Mesenchymal stem cell (in vitro differentiated cells and primary cell): Measurements from ENCODE around the gene RGMA.

Experiments used
- DNase-seq: peaks from one replicate; pipeline ENCODE4 v3.0.0-alpha.2; 2013
- H2AFZ ChIP-seq: one replicate; pipeline ENCODE4 v1.6.1; 2013; ENCODE audit warnings: low read depth, mild to moderate bottlenecking, control low read depth, inconsistent platforms, low read length, moderate library complexity
- H2AK5ac ChIP-seq: 2 replicates; pipeline ENCODE4 v1.6.1; 2013; ENCODE audit warnings: low read length, moderate library complexity, mild to moderate bottlenecking, inconsistent platforms; ENCODE audit not compliant: severe bottlenecking
- H2BK120ac ChIP-seq: one replicate; pipeline ENCODE4 v1.6.1; 2013; ENCODE audit warnings: low read depth, mild to moderate bottlenecking, inconsistent platforms, low read length, moderate library complexity
- H2BK12ac ChIP-seq, 2 experiments: one replicate each; pipeline ENCODE4 v1.6.1; 2013; ENCODE audit warnings: inconsistent platforms in 2 of 2, low read length in 2 of 2, mild to moderate bottlenecking in 2 of 2, moderate library complexity in 2 of 2, control low read depth in 1 of 2
- H2BK15ac ChIP-seq: one replicate; pipeline ENCODE4 v1.6.1; 2013; ENCODE audit warnings: mild to moderate bottlenecking, low read depth, inconsistent platforms; ENCODE audit not compliant: poor library complexity, severe bottlenecking
- H2BK5ac ChIP-seq: 2 replicates; pipeline ENCODE4 v1.6.1; 2013; ENCODE audit warnings: low read depth, mild to moderate bottlenecking, low read length, control low read depth, inconsistent platforms; ENCODE audit not compliant: poor library complexity, severe bottlenecking
- H3K14ac ChIP-seq, 2 experiments: one replicate each; pipeline ENCODE4 v1.6.1; 2013; ENCODE audit warnings: inconsistent platforms in 2 of 2, low read length in 2 of 2, control low read depth in 1 of 2, mild to moderate bottlenecking in 1 of 2, moderate library complexity in 1 of 2
- H3K18ac ChIP-seq, 2 experiments: one replicate each; pipeline ENCODE4 v1.6.1; 2013; ENCODE audit warnings: inconsistent platforms in 2 of 2, low read length in 2 of 2, control low read depth in 1 of 2, low read depth in 1 of 2, mild to moderate bottlenecking in 1 of 2
- H3K23ac ChIP-seq, 2 experiments: one replicate each; pipeline ENCODE4 v1.6.1; 2013; ENCODE audit warnings: inconsistent platforms in 2 of 2, low read length in 2 of 2, mild to moderate bottlenecking in 2 of 2, moderate library complexity in 2 of 2, control low read depth in 1 of 2
- H3K27ac ChIP-seq: 2 replicates; pipeline ENCODE4 v1.5.1; 2013; ENCODE audit warnings: mild to moderate bottlenecking, moderate library complexity, low read length, control low read depth, inconsistent platforms; ENCODE audit not compliant: poor library complexity, severe bottlenecking
- H3K27me3 ChIP-seq, 2 experiments: 2 replicates each; pipeline versions ENCODE4 v1.6.1 to v1.7.0; 2013; ENCODE audit warnings: low read length in 2 of 2, mild to moderate bottlenecking in 2 of 2, moderate library complexity in 2 of 2, control low read depth in 1 of 2, inconsistent platforms in 1 of 2; ENCODE audit not compliant: control insufficient read depth in 1 of 2, insufficient read depth in 1 of 2
- H3K36me3 ChIP-seq, 2 experiments: 2 replicates each; pipeline versions ENCODE4 v1.6.1 to v1.7.0; 2013; ENCODE audit warnings: low read length in 2 of 2, control low read depth in 1 of 2, inconsistent platforms in 1 of 2, low read depth in 1 of 2, mild to moderate bottlenecking in 1 of 2; ENCODE audit not compliant: insufficient read depth in 2 of 2, control insufficient read depth in 1 of 2
- H3K4ac ChIP-seq, 2 experiments: one replicate each; pipeline ENCODE4 v1.6.1; 2013; ENCODE audit warnings: inconsistent platforms in 2 of 2, low read length in 2 of 2, mild to moderate bottlenecking in 2 of 2, moderate library complexity in 2 of 2, control low read depth in 1 of 2, low read depth in 1 of 2
- H3K4me1 ChIP-seq: 2 replicates; pipeline ENCODE4 v1.6.1; 2013; ENCODE audit warnings: low read depth, low read length, control low read depth; ENCODE audit not compliant: control insufficient read depth, insufficient read depth
- H3K4me2 ChIP-seq: 2 replicates; pipeline ENCODE4 v1.6.1; 2013; ENCODE audit warnings: low read length, mild to moderate bottlenecking, inconsistent platforms; ENCODE audit not compliant: poor library complexity, severe bottlenecking
- H3K4me3 ChIP-seq, 2 experiments: 2 replicates each; pipeline versions ENCODE4 v1.5.1 to v1.7.0; 2013; ENCODE audit warnings: low read length in 2 of 2, mild to moderate bottlenecking in 2 of 2, control low read depth in 1 of 2, low read depth in 1 of 2; ENCODE audit not compliant: insufficient read depth in 1 of 2
- H3K79me1 ChIP-seq: replicated peaks from 2 replicates; pipeline ENCODE4 v1.6.1; 2013; ENCODE audit warnings: mild to moderate bottlenecking, control low read depth, low read length, inconsistent platforms; ENCODE audit not compliant: poor library complexity, severe bottlenecking
- H3K9ac ChIP-seq: 2 replicates; pipeline ENCODE4 v1.7.0; 2013; ENCODE audit warnings: mild to moderate bottlenecking, low read length, moderate library complexity
- H3K9me3 ChIP-seq: 2 replicates; pipeline ENCODE4 v1.7.0; 2013; ENCODE audit warnings: mild to moderate bottlenecking, low read length; ENCODE audit not compliant: control insufficient read depth
- H4K8ac ChIP-seq: one replicate; pipeline ENCODE4 v1.6.1; 2013; ENCODE audit warnings: inconsistent platforms, mild to moderate bottlenecking, low read length, moderate library complexity
- H4K91ac ChIP-seq: one replicate; pipeline ENCODE4 v1.6.1; 2013; ENCODE audit warnings: mild to moderate bottlenecking, low read length, inconsistent platforms
- WGBS: methylation state at CpG from one replicate; pipeline ENCODE4 v1.1.7; 2013; ENCODE audit warnings: mixed read lengths; 5-methylcytosine and 5-hydroxymethylcytosine counted together

Gene RGMA

DNA sequence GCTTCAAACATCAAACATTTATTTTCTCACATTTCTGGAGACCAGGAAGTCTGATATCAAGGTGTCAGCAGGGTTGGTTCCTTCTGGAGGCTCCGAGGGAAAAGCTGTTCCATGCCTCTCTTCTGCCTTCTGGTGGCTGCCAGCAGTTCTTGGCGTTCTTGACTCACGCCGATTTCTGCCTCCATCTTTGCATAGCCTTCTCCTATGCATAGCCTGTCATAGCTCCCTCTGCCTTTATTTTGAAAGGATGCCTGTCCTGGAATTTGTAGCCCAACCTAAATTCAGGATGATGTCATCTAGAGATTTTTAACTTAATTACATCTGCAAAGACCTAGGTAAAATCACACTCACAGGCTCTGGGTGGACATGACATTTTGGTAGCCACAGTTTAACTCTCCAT, 70.4 kb downstream of the RGMA start:
- H2BK5ac ChIP-seq, result no peak overlapping the region
- no peak overlapping the region for H3K14ac ChIP-seq
- H3K27ac ChIP-seq, result no peak overlapping the region
- peak; percentile 20 for DNase-seq
- no peak overlapping the region for H2BK120ac ChIP-seq
- no peak overlapping the region for H4K91ac ChIP-seq
- H3K18ac ChIP-seq, result no peak overlapping the region
- no peak overlapping the region for H3K9ac ChIP-seq
- peaks cover 23% of the 10 kb centered on the region for H3K79me1 ChIP-seq
- peaks cover 48 to 99% of the 10 kb centered on the region in 2 experiments for H3K36me3 ChIP-seq
- H4K8ac ChIP-seq, result no peak overlapping the region
- no peak overlapping the region for H3K4ac ChIP-seq
- no peaks in the 10 kb centered on the region for H3K27me3 ChIP-seq
- no peak overlapping the region for H2AFZ ChIP-seq
- H3K4me3 ChIP-seq, result no peak overlapping the region
- WGBS, result 87% methylated on average over 4 of the region's 4 CpGs
- H3K4me2 ChIP-seq, result no peak overlapping the region
- H3K23ac ChIP-seq, result no peak overlapping the region
- no peak overlapping the region for H2AK5ac ChIP-seq
- no peak overlapping the region for H2BK12ac ChIP-seq
- no peak overlapping the region for H2BK15ac ChIP-seq
- H3K4me1 ChIP-seq, result no peaks in the 10 kb centered on the region
- H3K9me3 ChIP-seq, result no peaks in the 10 kb centered on the region

DNA sequence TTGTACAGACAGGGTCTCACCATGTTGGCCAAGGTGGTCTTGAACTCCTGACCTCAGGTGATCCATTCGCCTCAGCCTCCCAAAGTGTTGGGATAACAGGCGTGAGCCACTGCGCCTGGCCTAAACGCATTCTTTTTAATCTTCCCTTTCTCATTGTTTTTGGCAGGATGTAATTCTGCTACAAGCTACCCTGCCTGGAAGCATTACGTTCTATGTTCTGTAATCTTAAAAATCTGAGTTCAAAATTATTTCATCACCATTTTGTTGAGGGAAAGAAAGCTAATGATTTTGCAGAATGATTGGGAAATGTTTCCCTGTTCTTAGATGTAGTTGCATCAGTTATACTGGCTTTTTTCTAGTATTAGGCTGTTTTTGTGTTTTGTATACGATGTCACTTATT, 71.5 kb downstream of the RGMA start:
- H4K91ac ChIP-seq, result no peak overlapping the region
- no peak overlapping the region for H3K14ac ChIP-seq
- H2AK5ac ChIP-seq, result no peak overlapping the region
- 95% methylated on average over 4 of the region's 6 CpGs for WGBS
- no peak overlapping the region for H2BK5ac ChIP-seq
- no peak overlapping the region for H3K23ac ChIP-seq
- H3K4me1 ChIP-seq, result no peaks in the 10 kb centered on the region
- H2AFZ ChIP-seq, result no peak overlapping the region
- no peaks in the 10 kb centered on the region for H3K9me3 ChIP-seq
- peaks cover 54 to 99% of the 10 kb centered on the region in 2 experiments for H3K36me3 ChIP-seq
- peak overlapping the region; percentile 48 for H3K9ac ChIP-seq
- DNase-seq, result no peak
- H2BK120ac ChIP-seq, result no peak overlapping the region
- no peaks in the 10 kb centered on the region for H3K27me3 ChIP-seq
- H3K4me2 ChIP-seq, result no peak overlapping the region
- no peak overlapping the region for H3K27ac ChIP-seq
- no peak overlapping the region for H3K18ac ChIP-seq
- no peak overlapping the region for H3K4ac ChIP-seq
- H2BK12ac ChIP-seq, result no peak overlapping the region
- peaks cover 27% of the 10 kb centered on the region for H3K79me1 ChIP-seq
- H2BK15ac ChIP-seq, result no peak overlapping the region
- no peak overlapping the region for H3K4me3 ChIP-seq
- H4K8ac ChIP-seq, result no peak overlapping the region

DNA sequence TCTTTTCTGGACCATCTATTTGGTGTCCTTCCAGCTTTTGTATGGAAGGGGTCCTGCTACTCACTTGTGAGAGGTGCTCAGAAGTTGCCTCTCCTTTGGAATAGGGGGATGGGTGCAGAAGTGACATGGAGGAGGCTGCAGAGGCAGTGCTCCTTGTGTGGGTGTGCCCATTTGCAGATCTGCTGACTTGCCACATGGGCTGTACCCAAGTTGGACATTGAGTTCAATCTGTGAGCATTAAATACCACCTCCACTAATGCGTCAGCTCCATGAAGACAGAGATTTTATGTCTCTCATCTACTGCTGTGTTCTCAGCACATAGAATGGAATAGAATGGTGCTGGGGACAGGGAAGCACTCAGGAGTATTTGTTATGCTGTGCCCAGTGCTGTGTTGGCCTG, 76.2 kb downstream of the RGMA start:
- Histone ChIP-seq H3K18ac (no peak overlapping the region), H3K36me3 (peaks cover 57 to 99% of the 10 kb centered on the region in 2 experiments), H4K91ac (no peak overlapping the region), H4K8ac (no peak overlapping the region), H2BK12ac (no peak overlapping the region), H3K9me3 (no peaks in the 10 kb centered on the region), H2BK120ac (no peak overlapping the region), H2BK5ac (no peak overlapping the region), H3K4me3 (no peak overlapping the region), H2BK15ac (no peak overlapping the region), H3K27ac (no peak overlapping the region), H2AK5ac (no peak overlapping the region), H3K9ac (no peak overlapping the region), H2AFZ (no peak overlapping the region), H3K27me3 (no peaks in the 10 kb centered on the region), H3K23ac (no peak overlapping the region), H3K4me2 (no peak overlapping the region), H3K79me1 (peaks cover 30% of the 10 kb centered on the region), H3K14ac (no peak overlapping the region), H3K4me1 (no peaks in the 10 kb centered on the region), H3K4ac (no peak overlapping the region)
- WGBS, result 100% methylated on average over 1 of the region's 1 CpG
- no peak for DNase-seq

DNA sequence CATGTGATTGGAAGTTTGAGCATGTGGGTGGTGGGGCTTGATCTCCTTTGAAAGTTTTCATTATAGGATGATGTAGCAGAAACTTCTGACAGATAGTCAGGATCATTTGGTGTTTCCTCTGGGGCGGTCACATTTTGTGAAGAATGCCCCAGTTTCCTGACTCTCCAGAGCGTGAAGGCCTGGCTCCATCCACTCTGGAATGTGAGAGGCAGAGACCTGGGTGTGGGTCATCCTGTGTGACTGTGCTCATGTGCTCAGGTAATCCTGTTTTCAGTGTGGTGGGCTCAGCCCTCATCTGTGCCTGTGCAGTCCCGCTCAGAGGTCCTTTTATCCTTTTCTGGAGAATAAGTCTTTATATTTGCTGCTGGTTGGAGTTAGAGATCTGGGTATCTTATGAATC, 81.0 kb downstream of the RGMA start:
- H2BK15ac ChIP-seq, result no peak overlapping the region

More for the DNA sequence above, 81.0 kb downstream of the RGMA start:
- no peak overlapping the region for H3K14ac ChIP-seq
- H3K4me1 ChIP-seq, result no peaks in the 10 kb centered on the region
- H3K4ac ChIP-seq, result no peak overlapping the region
- no peak overlapping the region for H2BK120ac ChIP-seq
- no peak overlapping the region for H4K8ac ChIP-seq
- no peak overlapping the region for H2AFZ ChIP-seq
- H2AK5ac ChIP-seq, result no peak overlapping the region
- peaks cover 28% of the 10 kb centered on the region for H3K79me1 ChIP-seq
- no peak overlapping the region for H2BK12ac ChIP-seq
- peak overlapping the region; percentile 1 for H3K27ac ChIP-seq
- no peak overlapping the region for H4K91ac ChIP-seq
- no peaks in the 10 kb centered on the region for H3K27me3 ChIP-seq
- over 99% methylated on average over 3 of the region's 3 CpGs for WGBS
- H3K23ac ChIP-seq, result no peak overlapping the region
- no peak overlapping the region for H3K9ac ChIP-seq
- no peak overlapping the region for H2BK5ac ChIP-seq
- no peak overlapping the region for H3K4me2 ChIP-seq
- no peak overlapping the region for H3K4me3 ChIP-seq
- H3K36me3 ChIP-seq, result peaks cover 52 to 100% of the 10 kb centered on the region in 2 experiments
- DNase-seq, result no peak
- H3K9me3 ChIP-seq, result no peaks in the 10 kb centered on the region
- H3K18ac ChIP-seq, result no peak overlapping the region
